NT2/D1 (cell line): ENCODE measurements around the gene UACA.

Source experiments
- DNase-seq: peaks from one replicate; pipeline ENCODE4 v3.0.0-alpha.2; 2011; ENCODE audit warnings: low read depth, low spot score
- H3K27me3 ChIP-seq: 2 replicates; pipeline ENCODE4 v1.6.0; 2011; ENCODE audit warnings: mild to moderate bottlenecking; ENCODE audit not compliant: insufficient read length, insufficient read depth
- H3K36me3 ChIP-seq: 2 replicates; pipeline ENCODE4 v1.6.1; 2011; ENCODE audit warnings: mild to moderate bottlenecking, low read length, mixed read lengths; ENCODE audit not compliant: insufficient read depth, insufficient read length
- H3K4me1 ChIP-seq: 2 replicates; pipeline ENCODE4 v1.5.1; 2011; ENCODE audit not compliant: insufficient read depth, insufficient read length
- H3K4me3 ChIP-seq: 2 replicates; pipeline ENCODE4 v1.5.1; 2011; ENCODE audit warnings: low read depth; ENCODE audit not compliant: insufficient read length
- H3K9ac ChIP-seq: 2 replicates; pipeline ENCODE4 v1.6.0; 2011; ENCODE audit warnings: low read depth; ENCODE audit not compliant: insufficient read length
- H3K9me3 ChIP-seq: 2 replicates; pipeline ENCODE4 v1.5.1; 2011; ENCODE audit warnings: mild to moderate bottlenecking, low read length; ENCODE audit not compliant: insufficient read depth
- SUZ12 ChIP-seq: IDR thresholded peaks from 2 replicates; pipeline ENCODE4 v1.6.1; 2011; ENCODE audit not compliant: insufficient read length, insufficient read depth; ENCODE audit errors: extremely low read depth
- YY1 ChIP-seq: IDR thresholded peaks from 2 replicates; pipeline ENCODE4 v1.6.1; 2011; ENCODE audit not compliant: insufficient read length, insufficient read depth
- ZNF274 ChIP-seq: IDR thresholded peaks from 2 replicates; pipeline ENCODE4 v1.6.1; 2011; ENCODE audit warnings: mild to moderate bottlenecking, low read depth, low read length

Gene UACA

DNA sequence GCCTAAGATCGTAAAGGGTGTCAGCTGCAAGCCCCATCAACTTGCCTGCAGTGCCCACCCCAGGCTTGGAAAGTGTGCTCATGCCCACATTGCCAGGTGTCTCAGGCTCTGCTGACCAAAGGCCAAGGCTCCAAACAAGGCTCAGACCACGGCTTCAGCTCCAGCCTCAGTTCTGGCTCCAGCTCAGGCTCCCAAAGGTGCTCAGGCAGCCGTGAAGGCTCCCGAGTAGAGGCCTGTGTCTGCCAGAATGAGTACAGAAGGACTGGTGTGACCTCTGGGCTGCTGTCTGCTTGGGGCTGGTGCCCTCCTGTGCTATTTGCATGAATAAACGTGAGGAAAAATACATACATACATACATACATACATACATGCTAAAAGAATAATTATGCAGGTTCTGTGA, 27.9 kb upstream of the UACA start:
- no peak overlapping the region for H3K4me3 ChIP-seq
- no peaks in the 10 kb centered on the region for H3K4me1 ChIP-seq
- H3K9ac ChIP-seq, result no peak overlapping the region
- no peak for DNase-seq
- no peaks in the 10 kb centered on the region for H3K36me3 ChIP-seq
- H3K27me3 ChIP-seq, result no peaks in the 10 kb centered on the region
- H3K9me3 ChIP-seq, result no peaks in the 10 kb centered on the region
- no peak for TF ChIP-seq ZNF274
- no peak for TF ChIP-seq YY1
- TF ChIP-seq SUZ12, result no peak

DNA sequence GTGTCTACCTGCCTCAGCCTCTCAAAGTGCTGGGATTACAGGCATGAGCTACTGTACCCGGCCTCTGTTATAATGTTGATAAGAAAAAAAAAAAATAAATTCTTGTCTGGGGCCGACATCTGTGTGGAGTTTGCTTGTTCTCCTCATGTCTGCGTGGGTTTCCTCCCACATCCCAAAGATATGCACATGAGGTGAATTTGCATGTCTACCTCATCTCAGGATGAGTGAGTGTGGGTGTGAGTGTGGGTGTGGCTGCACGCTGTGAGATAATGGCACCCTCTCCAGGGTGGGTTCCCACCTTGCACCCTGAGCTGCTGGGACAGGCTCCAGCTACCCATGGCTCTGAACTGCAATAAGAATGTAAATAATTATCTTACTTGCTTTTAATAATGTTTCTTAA, 25.9 kb upstream of the UACA start:
- TF ChIP-seq ZNF274 (no peak), YY1 (no peak), SUZ12 (no peak)
- Histone ChIP-seq H3K9me3 (no peaks in the 10 kb centered on the region), H3K9ac (no peak overlapping the region), H3K36me3 (no peaks in the 10 kb centered on the region), H3K27me3 (no peaks in the 10 kb centered on the region), H3K4me1 (no peaks in the 10 kb centered on the region), H3K4me3 (no peak overlapping the region)
- DNase-seq, result no peak

- Histone ChIP-seq H3K27me3 (no peaks in the 10 kb centered on the region), H3K4me1 (no peaks in the 10 kb centered on the region), H3K9ac (no peak overlapping the region), H3K4me3 (no peak overlapping the region), H3K9me3 (no peaks in the 10 kb centered on the region), H3K36me3 (no peaks in the 10 kb centered on the region)
- DNase-seq, result no peak
- TF ChIP-seq YY1, result no peak
- no peak for TF ChIP-seq SUZ12
- no peak for TF ChIP-seq ZNF274
Measured at GRCh38 chr15:70788114-70789049, 25.0 kb upstream of the UACA start.

DNA sequence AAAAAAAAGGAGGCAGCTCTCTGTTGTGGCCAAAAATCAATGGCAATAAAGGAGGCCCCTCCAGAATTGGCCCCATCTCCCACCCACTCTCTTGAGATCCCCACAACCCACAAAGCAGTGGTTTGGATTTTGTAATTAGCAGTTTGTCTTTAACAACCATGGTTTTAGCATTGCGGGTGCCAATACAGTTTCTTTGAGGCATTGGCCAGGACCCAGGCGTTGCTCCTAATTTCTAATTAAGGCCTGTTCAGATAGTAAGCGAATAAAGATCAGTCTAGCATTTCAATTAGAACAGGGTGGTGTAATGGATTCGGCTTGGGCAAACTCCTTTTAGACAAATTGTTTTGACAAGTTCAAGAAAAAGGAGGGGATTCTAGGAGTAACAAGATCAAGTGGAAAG, 23.6 kb upstream of the UACA start:
- Histone ChIP-seq H3K27me3 (no peaks in the 10 kb centered on the region), H3K4me1 (no peaks in the 10 kb centered on the region), H3K36me3 (no peaks in the 10 kb centered on the region)

GRCh38 chr15:70783610-70784022, 20.3 kb upstream of the UACA start:
- Histone ChIP-seq H3K27me3 (no peaks in the 10 kb centered on the region), H3K4me1 (no peaks in the 10 kb centered on the region), H3K4me3 (no peak overlapping the region), H3K36me3 (no peaks in the 10 kb centered on the region), H3K9me3 (no peaks in the 10 kb centered on the region), H3K9ac (no peak overlapping the region)
- no peak for DNase-seq
- TF ChIP-seq SUZ12 (no peak), YY1 (no peak), ZNF274 (no peak)

More for the DNA sequence above, 23.6 kb upstream of the UACA start:
- H3K9ac ChIP-seq, result no peak overlapping the region
- no peak for DNase-seq
- TF ChIP-seq SUZ12 (no peak), YY1 (no peak), ZNF274 (no peak)
- no peak overlapping the region for H3K4me3 ChIP-seq
- H3K9me3 ChIP-seq, result no peaks in the 10 kb centered on the region

GRCh38 chr15:70783041-70783440, 19.7 kb upstream of the UACA start:
- H3K36me3 ChIP-seq, result no peaks in the 10 kb centered on the region
- H3K27me3 ChIP-seq, result no peaks in the 10 kb centered on the region
- TF ChIP-seq ZNF274 (no peak), YY1 (no peak), SUZ12 (no peak)
- no peak for DNase-seq
- no peaks in the 10 kb centered on the region for H3K9me3 ChIP-seq
- no peak overlapping the region for H3K9ac ChIP-seq
- H3K4me1 ChIP-seq, result no peaks in the 10 kb centered on the region
- H3K4me3 ChIP-seq, result no peak overlapping the region

DNA sequence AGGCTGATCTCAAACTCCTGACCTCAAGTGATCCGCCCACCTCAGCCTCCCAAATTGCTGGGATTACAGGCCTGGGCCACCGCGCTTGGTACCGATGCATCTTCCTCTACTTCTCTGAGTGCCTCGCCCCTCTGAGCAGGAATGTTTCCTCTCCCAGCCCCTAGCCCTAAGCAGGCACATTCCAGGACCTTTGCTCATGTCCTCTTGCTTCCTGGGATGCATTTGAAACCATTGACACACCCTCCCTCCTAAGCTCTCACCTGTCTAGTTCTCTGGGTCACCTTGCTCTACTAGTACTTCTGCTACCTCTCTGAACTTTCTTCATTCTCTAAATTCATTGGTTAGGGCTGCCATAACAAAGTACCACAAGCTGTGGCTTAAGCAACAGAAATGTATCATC, 17.9 kb upstream of the UACA start:
- H3K4me3 ChIP-seq, result no peak overlapping the region
- DNase-seq, result no peak
- H3K27me3 ChIP-seq, result no peaks in the 10 kb centered on the region
- no peaks in the 10 kb centered on the region for H3K36me3 ChIP-seq
- TF ChIP-seq SUZ12 (no peak), YY1 (no peak), ZNF274 (no peak)
- H3K9ac ChIP-seq, result no peak overlapping the region
- H3K4me1 ChIP-seq, result no peaks in the 10 kb centered on the region
- no peaks in the 10 kb centered on the region for H3K9me3 ChIP-seq
